ENCODE results near the gene BCL7B.
"Not testable (repeated sequence)": the region's sequence is repeated elsewhere in the genome, so short reads cannot be mapped to it uniquely, and the experiment has no call there.

BCL7B gene

DNA sequence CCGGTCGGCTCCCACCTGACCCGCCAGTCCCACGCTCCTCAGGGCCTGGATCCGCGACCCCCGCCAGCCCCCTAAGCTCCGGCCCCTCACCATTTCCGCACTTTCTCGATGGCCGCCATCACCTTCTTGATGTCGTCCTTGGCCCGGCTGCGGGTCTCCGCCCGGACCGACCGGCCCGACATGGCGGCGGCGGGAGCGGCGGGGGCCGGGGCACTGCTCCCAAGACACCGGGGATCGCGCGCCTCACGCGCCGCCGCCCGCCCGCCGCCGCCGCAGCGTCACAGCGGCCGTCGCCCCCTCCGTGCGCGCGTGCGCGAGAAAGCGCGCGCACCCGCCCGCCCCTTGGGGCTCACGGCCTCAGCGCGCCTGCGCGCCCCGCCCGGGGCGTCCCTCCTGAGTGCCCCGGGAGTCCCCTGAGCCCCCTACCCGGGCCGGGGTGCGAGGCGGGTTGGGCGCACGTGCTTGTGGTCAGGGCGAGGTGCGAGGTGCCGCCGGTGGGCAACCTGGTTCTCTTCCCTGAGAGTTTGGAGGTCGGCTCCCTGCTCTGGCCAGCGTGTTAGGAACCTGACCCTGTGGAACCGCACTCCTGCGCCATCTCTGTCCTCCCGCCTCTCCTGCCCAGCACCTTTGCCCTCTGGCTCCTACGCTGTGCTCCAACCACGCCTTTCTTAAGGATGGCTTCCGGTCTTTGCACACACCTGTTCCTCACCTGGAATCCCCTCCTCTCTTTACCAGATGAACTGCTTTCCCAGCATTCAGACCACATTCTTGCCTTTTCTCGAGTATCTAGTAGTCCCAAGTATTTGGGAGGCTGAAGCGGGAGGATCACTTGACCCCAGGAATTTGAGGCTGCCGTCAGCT is at the start of gene BCL7B:
TSS of gene BCL7B (minus strand) at position 294 of the 861 bp plus-strand sequence. CDS start at position 182, 112 bp downstream.
- peak in 13 of 14 donors; percentile 1 to 87 (median 72) for DNase-seq

GRCh38 chr7:73605601-73606220 is 48.2 kb upstream of the BCL7B start:
- no peak for DNase-seq

GRCh38 chr7:73602721-73603651 is 45.5 kb upstream of the BCL7B start:
- peak in 6 of 14 donors; percentile 10 to 52 (median 24) for DNase-seq

- no peak for DNase-seq
Observed at GRCh38 chr7:73599916-73600315, 42.4 kb upstream of the BCL7B start.

DNA sequence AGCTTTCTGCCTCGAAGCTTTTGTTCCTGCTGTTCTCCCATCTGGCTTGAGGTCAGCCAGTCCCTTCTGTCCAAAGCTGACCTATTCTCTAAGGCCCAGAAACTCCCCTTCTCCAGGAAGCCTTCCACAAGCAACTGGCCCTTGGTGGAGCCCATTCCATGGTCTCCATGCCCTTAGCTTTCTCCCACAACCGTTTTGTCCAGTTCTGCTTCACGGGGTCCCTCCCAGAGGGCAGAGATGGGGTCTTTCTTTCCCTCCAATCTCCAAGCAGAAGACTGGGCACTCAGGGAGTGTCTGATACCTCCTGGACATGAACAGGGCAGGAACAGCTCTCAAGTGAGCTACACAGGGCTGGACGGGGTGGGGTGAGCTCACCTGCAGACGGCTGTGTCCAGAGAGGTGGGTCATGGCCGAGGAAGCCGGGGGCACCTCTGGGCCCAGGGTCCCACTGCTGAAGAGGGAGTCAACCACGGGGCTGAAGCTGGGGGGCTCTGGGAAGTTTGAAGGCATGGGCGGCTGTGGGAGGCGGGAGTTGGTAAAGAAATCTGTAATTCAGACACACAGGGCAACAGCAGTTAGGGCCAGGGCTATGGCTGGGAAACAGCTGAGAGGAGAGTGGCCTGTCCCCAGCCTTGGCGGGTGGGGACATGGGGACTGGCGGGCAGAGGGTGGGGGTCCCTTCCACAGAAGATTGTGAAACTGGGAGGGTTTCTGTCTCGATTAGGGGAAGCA is 41.8 kb upstream of the BCL7B start:
- no peak for DNase-seq

GRCh38 chr7:73597978-73598782 is 40.7 kb upstream of the BCL7B start:
- no peak for DNase-seq

DNA sequence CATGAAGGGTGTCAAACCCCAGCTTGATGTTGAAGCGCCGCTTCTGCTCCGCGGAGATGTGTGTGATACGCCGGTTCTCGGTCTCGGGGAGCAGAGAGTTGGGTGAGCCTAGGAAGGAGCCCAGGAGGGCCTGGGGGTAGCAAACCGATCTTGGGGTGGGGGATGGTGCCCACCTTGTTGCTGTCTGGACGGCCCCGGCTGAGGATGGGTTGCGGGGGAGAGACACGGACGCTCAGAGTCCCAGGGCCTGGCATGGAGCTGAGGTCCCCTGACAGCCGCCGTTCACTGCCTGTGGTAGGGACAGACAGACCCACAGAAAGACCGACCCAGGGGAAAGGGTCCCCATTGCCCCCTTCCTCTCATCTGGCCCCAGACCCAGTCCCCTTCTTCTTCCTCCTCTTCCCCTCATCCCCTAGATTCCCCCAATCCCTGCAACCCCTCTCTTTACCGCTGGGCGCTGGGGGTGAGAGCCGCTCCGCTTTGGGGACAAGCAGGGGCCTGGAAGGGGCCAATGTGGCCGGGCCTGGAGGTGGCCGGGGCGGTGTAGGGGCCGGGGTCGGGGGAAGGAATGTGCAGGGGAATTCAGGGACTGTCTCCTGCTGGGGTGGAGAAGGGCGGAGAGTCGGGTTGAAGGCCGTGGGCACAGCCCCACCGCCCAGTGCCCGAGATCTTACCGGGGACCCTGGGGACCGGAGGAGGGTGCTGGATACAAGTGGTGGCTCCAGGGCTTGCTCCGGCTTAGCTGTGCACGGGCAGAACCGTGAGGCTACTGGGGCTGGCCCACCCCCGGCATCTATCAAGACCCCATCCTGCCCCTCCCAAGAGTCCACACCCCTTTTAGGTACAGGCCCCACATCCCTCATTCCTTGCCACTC is 38.9 kb upstream of the BCL7B start:
- no peak for DNase-seq

GRCh38 chr7:73595358-73595757 is 37.9 kb upstream of the BCL7B start:
- no peak for DNase-seq

DNA sequence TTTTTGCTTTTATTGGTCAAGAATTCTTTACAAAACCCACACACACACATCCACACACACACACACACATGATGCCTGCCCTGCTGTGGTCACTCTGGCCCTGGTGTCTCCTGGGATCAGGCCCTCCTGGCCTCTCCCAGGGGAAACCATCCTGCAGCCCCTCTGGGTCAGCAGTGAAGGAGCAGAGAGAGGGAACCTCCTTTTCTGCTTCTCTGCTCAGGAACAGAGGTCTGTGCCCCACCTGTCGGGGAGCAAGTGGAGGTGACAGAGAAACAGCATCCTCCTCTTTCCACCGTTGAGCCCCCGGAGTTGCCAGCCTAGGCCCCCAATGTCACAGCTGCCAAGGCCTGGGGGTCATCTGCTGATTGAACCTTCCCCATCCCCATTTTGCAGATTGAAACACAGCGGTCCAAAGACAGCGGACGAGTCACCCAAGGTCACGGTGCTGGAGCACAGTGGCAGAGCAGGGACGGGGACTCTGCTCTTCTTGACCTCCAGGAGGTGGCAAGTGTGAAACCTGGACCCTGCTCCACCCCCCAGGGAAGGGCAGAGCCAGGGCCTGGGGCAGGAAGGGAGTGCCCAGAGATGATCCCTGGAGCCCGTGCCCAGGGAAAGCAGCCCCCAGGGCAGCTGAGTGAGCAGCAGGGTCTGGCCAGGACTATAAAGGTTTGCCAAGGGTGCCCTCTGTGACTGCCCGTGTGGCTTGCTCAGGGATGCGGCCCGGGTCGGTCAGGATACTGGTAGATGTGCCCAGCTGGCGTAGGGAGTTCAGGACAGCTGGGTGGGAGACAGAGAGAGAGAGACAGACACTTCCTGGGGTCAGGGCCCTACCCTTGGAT is 35.9 kb upstream of the BCL7B start:
- no peak for DNase-seq

GRCh38 chr7:73586911-73587310 is 29.4 kb upstream of the BCL7B start:
- DNase-seq, result no peak

- DNase-seq, result no peak
Observed at GRCh38 chr7:73585196-73585595, 27.7 kb upstream of the BCL7B start.

DNA sequence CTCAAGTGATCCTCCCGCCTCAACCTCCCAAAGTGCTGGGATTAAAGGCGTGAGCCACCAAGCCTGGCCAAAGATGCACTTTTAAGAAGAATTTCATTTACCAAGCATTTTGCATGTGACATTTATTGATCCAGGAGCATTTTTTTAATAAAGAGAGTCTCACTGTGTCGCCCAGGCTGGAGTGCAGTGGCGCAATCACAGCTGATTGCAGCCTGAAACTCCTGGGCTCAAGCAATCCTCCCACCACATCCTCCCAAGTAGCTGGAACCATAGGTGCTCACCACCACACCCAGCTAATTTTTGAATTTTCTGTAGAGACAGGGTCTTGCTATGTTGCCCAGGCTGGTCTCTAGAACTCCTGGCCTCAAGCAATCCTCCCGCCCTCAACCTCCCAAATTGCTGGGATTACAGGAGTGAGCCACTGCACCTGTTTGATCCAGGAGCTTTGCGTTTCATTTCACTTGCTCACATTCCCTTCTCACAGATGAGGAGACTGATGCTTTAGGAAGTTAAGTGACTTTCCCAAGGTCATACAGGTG is 25.2 kb upstream of the BCL7B start:
- no peak for DNase-seq

DNA sequence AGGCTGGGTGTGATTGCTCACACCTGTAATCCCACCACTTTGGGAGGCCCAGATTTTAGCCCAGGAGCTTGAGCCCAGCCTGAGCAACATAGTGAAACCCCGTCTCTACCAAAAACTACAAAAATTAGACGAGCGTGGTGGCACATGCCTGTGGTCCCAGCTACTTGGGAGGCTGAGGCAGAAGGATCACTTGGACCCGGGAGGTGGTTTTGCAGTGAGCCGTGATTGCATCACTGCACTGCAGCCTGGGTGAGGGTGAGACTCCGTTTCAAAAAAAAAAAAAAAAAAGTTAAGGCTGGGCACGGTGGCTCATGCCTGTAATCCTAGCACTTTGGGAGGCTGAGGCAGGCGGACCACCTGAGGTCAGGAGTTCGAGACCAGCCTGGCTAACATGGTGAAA is 23.5 kb upstream of the BCL7B start:
- DNase-seq, result not testable (repeated sequence)

GRCh38 chr7:73578342-73579128 is 21.0 kb upstream of the BCL7B start, which contains the start of gene TBL2:
TSS of gene TBL2 (minus strand) at chr7:73578579. CDS start at chr7:73578549, 30 bp downstream.
- peak; percentile 34 to 98 (median 87) for DNase-seq

DNA sequence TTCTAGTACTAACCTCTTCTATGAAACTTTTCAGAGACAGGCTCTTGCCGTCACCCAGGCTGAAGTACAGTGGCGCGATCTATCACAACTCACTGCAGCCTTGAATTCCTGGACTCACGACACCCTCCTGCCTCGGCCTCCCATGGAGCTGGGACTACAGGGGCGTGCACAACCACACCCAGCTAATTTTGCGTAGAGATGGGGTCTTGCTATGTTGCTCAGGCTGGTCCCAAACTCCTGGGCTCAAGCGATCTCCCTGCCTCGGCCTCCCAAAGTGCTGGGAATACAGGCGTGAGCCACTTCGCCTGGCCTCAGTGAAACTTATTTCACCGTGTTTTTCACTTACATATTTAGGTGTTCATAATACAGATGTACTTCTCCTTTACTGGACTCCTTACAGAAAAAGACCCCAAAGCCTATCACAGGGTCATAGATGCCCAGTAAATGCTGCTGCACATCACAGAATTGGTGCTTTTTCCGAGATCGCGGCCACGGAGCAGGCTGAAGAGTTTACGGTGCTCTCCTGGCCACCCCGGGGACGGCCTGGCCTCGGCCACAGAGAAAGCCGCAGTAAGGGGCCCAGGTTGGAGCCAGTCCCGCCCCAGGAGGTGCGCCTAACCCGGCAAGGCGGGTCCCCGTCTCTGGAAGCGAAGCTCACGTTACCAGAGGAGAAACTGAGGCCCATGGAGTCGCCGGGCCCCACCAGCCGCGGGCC is 20.3 kb upstream of the BCL7B start:
- no peak for DNase-seq

GRCh38 chr7:73573791-73574190 is 16.3 kb upstream of the BCL7B start:
- no peak for DNase-seq

- DNase-seq, result no peak
Observed at GRCh38 chr7:73573276-73573675, 15.8 kb upstream of the BCL7B start.

Measured in C1 segment of cervical spinal cord (tissue), 14 donors.